Posterior vena cava (tissue), 2 donors: ENCODE measurements around the gene PARVB. TPM values are rescaled to one million over a fixed set of nuclear protein-coding genes. Genes with fewer than 3 reads are reported as not detected.

Experiments
- DNase-seq: peaks from one replicate; pipeline ENCODE4 v3.0.0-alpha.2; 2020; ENCODE audit warnings: low spot score
- intact Hi-C, 2 donors: fragments of 100-400 bp; cut with DNase I; formaldehyde crosslinking; loops; one replicate each; pipeline versions ENCODE4 v1.14.1 to v1.14.2; 2022 to 2023
- total RNA-seq, 2 donors: library from RNA; stranded (reverse); fragmentation: NEBNext Ultra II Directional; extraction: Animal tissue kit (Norgen Biotek cat#: 25700); gene quantifications; one replicate each; pipeline ENCODE4 v1.2.1, GENCODE V29; 2021
- donor health status: DM: yes; HTN: yes; CAD: no.
- donor health status: DM: yes; HTN: yes; CAD: no.

The PARVB gene
- total RNA-seq, 2 donors from 2014 or later = 49.6 to 51.1 TPM

DNA sequence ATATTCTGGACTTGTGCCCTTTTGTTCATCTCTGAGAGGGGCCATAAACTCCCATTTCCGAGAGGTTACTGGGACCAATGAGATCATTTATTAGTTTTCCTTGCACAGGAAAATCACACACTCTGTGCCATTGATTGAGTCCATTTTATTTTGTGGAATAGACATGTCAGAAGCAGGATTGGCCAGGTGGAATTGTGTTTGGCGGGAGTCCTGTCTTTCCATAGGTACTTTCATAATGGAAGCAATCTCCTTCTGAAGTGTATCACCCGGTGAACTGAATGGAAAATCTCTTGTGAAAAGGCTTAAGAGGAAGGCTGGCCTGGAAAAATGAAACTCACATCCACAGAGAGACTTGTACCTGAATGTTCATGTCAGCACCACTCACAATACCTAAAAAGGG is 93.6 kb downstream of the PARVB start:
- intact Hi-C loops = no loop called here
- DNase-seq = no peak

DNA sequence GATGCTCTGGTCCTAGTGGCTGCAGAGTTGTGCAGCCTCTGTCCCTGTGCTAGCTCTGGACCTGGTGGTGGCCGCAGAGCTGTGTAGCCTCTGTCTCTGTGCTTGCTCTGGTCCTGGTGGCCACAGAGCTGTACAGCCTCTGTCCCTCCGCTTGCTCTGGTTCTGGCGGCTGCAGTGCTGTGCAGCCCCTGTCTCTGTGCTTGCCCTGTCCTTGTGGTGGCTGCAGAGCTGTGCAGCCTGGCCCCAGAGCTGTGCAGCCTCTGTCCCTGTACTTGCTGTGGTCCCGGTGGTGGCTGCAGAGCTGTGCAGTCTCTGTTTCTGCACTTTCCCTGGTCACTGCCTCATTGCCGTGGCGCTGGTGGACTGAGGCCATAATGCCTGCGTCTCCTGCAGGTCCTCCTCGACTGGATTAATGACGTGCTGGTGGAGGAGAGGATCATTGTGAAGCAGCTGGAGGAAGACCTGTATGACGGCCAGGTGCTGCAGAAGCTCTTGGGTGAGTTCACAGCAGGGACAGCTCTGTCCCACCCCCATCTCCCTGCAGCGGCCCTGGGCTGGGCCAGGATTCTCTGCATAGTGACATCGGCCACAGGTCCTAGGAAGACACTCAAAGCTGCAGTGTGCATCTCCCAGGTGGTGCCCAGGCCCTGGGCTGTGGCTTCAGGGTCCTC is 94.7 kb downstream of the PARVB start:
- peak; percentile 66 for DNase-seq
- intact Hi-C loops = no loop called here

DNA sequence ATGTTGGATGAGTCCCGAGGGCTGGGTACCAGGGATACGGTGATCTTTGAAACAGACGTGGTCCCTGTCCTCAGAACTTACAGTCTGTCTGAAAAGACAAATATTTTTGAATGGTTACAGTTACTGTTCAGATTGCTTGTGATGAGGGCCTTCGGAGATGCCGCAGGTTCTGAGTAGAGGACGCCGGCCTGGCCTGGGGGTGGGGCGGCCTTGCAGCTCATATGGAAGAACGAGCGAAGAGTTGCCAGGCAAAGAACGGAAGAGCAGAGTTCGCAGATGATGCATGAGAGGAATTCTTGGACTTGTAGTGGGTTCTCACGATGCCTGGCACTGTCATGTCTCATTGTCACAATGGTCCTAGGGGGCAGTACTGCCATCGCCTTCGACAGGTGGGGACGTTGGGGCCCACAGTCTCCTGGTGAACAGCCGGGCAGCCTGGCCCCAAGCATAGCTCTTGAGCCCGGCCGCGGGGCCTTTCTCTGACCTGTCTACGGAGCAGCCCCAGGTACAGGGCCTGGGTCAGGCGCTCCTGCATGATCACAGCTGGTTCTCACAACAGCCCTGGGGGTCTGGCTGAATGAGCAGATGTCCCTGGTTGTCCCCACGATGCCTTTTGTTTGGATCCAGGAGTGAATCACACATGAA is 95.7 kb downstream of the PARVB start:
- DNase-seq = peak; percentile 65
- intact Hi-C loops = no loop called here

DNA sequence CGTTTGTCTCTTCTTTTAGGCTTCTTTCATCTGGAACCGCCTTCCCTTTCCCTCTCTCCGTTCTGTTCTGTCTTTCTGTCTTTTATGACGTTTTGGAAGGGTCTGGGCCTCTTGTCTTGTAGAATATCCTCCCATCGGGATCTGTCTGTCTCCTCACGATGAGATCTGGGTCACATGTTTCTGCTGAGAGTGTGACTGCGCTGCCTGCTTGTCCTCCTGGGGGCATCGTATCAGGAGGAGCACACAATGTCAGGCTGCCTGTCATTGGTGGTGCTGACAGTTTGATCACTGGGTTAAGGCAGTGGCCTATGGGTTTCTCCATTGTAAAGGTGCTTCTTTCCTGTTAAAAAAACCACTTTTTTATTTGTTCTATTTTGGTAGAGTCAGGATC is 96.2 kb downstream of the PARVB start:
- peak; percentile 29 for DNase-seq
- intact Hi-C loops = no loop called here

DNA sequence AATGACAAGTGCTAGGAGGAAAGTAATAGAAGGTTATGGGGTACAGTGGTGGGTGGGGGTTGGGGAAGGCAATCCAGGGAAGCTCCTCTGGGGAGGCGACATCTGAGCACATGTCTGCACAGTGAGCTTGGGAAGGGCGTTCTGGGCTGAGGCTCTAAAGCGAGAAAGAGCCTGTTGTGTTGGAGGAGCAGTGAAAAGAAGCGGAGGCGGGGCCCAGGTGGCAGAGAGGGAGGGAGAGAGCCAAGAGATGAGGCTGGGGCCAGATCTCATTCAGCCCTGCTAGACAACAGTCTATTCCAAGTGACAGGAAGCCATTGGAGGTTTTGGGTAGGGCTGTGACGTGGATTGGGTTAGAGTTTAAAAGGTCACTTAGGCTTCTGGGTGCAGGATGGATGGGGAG is 101.3 kb downstream of the PARVB start:
- intact Hi-C loops = no loop called here
- DNase-seq = peak; percentile 36

DNA sequence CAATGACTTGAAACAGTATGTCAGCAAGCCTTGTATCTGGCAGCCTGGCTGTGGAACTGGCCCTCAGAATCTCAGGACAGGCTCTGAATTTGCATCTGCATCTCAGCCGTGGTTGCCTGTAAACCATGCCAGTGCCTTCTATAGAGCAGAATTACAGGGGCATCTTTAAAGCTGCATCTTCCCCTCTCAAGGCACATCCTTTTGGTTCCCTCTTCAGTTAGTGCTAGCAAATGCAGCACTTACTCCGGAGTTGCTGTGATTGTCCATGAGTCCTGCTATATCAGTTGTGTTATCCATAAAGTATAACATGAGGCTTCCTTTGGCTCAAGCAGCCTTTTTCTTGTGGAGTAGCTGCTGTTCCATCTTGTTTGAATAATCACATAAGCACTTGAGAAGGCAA is 102.7 kb downstream of the PARVB start:
- intact Hi-C loops = no loop called here
- no peak for DNase-seq

DNA sequence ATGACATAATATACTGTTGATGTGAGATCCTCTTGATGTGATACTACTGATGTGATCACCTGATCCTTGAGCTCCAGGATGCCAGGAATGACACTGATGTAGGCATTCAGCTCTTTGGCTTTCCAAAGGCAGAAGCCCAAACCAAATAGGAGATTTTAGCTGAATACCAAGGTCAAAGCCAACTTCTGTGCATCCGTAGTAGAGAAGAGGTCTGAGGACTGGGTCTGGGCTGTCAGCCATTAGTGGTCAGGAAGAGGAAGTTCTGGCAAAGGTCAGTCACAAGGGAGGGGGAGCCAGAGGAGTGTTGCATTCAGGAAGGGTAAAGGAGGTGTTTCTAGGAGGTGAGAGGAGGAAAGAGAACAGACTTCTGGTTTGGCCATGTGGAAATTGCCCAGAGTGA is 103.3 kb downstream of the PARVB start:
- intact Hi-C loops = no loop called here
- DNase-seq = peak; percentile 59

DNA sequence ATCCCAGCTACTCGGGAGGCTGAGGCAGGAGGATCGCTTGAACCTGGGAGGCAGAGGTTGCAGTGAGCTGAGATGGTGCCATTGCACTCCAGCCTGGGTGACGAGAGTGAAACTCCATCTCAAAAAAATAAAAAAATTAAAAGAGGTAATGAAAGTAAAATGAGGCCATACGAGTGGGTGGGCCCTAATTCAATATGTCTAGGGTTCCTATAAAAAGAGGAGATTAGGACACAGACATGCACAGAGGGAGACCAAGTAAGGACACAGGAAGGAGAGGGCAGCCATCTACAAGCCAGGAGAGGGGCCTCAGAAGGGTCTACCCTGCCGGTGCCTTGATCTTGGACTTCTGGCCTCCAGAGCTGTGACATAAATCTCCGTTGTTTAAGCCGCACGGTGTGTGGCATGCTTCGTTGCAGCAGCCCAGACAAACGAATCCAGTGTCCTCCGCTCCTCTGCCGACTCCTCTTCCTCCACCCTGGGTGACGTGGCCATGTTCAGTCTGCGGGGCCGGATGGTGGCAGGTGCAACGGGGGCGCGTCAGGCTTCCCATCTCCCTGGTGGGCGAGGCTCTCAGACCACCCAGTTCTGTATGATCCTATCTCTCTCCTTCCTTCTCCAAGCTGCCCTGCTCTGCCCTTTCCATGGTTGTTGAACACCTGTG is 105.0 kb downstream of the PARVB start:
- peak; percentile 68 for DNase-seq

DNA sequence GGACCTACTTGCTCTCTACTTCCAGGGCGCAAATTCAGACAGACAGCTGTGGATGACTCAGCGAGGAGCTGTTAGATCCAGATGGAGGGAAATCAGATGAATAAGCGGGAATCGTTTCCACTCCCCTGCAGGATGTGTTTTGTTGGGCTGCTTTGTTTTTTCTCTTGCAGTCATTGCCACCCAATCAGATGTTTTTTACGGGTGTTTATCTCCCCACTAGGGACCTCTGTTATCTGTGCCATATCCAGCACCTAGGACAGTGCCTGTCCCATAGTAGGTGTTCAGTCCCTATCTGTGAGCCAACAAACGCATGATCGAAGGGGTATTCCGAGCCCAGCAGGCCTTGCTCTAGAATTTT is 105.5 kb downstream of the PARVB start:
- intact Hi-C loops = no loop called here
- DNase-seq = no peak

More for the DNA sequence above, 105.0 kb downstream of the PARVB start:
- intact Hi-C loops = no loop called here

DNA sequence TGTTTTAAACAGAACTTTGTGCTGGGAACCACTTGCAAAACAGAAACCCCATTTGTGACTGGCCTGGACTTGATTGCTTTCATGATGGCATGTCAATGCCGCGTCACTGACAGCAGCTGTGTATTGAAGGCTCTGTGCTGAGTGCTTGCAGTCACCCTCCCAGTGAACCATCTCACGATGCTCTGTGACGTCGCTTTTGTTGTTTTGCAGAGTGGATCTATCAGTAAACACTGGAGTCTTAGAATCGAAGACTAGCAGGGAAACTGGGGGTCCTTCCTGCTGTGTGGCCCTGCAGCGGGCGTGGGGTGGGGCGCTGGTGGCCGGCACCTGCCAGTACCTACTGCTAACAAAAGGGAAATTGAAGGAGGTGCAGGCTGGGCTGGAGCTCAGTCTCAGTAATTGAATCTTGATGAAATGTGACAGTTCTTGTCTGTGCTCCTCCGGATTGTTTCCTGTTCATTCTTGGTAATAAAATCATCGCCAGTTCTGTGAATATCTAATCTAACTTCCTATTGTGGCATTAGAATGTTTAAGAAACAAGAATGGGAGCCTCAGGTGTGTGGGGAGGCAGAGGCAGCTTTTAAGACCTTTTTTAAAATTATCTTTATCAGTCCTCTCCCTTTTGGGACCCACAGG is 106.1 kb downstream of the PARVB start:
- intact Hi-C loops = no loop called here
- DNase-seq = peak; percentile 28

DNA sequence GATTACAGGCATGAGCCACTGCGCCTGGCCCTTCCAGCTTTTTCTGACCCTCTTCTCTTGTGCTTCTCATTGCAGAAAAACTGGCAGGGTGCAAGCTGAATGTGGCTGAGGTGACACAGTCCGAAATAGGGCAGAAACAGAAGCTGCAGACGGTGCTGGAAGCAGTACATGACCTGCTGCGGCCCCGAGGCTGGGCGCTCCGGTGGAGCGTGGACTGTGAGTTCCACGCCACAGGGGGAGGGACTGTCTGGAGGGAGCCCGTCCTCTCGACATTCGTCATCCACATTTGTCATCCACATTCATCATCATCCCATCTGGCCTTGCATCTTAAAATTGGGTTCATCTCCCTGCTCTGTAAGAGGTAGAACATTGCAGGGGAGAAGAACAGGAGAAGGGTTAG is 107.3 kb downstream of the PARVB start:
- intact Hi-C loops = no loop called here
- DNase-seq = peak; percentile 56

DNA sequence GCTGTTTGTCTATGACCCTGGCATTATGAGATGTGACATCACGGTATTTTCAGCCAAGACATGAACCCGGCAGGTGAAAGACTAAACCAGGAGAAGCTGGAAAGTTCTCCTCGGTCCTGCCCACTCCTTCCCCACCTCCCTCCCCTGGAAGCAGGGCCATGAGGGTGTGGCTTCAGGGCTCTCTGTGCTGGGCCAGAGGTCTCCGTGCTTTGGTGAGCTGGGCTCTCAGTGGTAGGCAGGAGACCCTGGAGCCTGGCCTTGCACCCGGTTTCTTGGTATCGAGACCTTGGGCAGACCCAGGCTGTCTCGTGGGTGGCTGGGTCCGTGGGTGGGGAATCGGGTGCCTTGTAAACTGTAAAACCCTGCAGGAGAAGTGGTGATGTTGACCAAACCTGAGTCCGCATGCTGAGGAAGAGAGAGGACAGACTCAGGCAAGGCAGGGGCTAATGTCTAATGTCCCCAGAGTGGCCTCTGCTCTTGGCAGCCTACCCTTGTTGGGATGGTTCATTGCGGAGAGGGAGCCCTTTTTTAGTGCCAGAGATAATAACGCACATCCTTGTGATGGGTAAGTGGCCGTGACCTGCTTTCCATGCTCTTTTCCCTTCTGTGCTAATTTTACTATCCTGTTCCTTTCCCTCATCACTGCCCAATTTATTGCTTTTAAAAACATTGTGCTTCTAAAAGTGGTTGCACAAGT is 108.0 kb downstream of the PARVB start:
- intact Hi-C loops = no loop called here
- DNase-seq = peak; percentile 49

DNA sequence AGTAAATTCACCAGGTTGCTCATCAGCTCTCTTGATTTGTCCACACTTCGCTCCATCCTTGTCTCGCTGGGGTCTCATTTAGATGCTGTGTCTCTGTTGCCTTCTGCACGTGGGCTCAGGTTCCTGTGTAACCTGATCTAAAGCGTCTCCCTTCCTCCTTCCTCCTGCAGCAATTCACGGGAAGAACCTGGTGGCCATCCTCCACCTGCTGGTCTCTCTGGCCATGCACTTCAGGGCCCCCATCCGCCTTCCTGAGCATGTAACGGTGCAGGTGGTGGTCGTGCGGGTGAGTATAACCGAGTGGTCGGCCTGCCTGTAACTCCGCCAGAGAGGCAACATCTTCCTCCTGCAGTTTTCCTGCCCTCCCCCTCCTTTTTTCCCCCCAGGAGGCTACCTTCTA is 108.6 kb downstream of the PARVB start:
- intact Hi-C loops = no loop called here
- peak; percentile 63 for DNase-seq

DNA sequence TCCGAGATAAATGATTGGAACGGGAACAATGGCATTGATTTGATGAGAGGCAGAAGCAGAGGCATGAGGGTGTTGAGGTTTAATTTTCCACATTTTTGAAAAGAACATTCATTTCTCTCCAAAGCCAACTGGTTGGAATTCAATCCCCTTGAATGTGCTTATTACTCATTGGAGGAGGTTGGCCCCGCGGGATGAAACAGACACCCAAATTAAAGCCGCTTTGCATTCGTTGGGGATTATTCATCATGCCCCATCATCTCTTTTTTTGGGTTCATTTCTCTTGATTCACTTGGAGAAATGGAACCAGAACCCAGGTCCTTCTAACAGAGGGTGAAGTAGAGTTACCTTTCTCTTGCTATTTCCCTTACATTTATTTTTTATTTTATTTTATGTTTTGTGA is 109.1 kb downstream of the PARVB start:
- DNase-seq = peak; percentile 30
- intact Hi-C loops = no loop called here

DNA sequence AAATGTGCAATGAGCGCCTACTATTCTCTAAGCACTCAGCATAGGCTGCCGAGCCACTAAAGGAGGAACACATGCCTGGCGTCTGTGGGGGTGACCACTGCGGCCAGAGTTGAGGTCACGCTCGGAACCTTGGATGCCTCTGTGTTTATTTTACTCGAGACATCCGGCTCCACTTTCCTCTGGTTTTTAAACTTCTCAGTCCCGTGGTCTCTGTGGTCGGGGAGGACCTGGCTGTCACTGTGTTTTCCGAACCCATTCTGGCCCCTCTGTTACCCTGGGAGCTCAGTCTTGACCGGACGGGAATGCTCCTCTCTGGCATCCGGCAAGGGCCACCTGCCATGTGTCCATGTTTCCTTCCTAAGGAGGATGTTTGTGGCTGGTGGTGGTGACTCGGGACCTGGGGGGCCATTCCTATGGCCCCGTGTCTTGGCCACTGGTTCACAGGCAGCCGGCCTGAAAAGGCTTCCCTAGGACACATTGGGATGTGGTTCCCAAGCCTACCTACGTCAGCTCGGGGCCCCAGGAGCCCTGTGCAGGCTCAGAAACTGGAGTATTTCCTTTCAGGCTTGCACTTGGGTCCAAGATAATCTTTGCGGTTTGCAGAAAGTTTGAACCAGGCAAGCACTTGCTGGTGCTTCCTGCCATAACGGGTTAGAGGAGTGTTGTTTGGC is 109.9 kb downstream of the PARVB start:
- intact Hi-C loops = no loop called here
- DNase-seq = peak; percentile 88

DNA sequence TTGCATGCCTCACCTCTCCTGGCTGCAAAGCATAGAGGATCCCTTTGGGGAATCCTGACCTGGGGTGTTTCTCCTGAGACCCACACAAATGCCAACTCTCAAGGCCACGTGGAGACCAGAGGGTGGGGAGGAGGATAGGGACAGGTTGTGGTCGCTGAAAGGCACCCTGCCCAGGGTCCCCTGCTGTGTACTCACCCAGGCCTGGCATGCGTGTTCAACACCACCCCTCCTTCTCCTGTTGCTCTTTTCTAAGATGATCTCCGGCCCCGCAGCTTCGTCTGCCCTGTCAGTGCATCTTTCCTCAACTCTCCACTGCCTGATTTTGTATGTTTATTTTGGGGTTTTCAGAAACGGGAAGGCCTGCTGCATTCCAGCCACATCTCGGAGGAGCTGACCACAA is 112.0 kb downstream of the PARVB start:
- intact Hi-C loops = loop anchor here in 1 of 2 donors (5.0 kb wide), 1 partner anchor 231 kb away; no protein-coding TSS in a partner anchor
- peak; percentile 75 for DNase-seq

DNA sequence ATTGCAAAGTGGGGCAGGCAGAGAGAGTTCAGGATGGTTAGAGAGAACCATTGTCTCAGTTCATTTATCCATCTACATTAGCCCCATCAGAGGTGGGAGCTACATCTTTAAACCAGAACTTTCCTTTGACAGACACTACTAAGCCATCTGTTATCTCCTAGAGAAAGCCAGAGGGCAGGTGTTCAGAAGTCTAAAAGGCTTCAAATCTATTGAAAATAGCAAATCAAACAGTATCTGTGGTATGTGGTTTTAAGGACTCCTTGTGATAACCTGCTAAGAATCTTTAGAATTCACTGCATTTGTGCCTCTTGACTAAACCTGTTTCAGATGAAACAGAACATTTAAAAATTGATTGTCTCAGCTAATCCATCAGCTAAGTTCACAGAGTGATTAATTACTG is 112.7 kb downstream of the PARVB start:
- intact Hi-C loops = loop anchor here in 1 of 2 donors (5.0 kb wide), 1 partner anchor 231 kb away; no protein-coding TSS in a partner anchor

DNA sequence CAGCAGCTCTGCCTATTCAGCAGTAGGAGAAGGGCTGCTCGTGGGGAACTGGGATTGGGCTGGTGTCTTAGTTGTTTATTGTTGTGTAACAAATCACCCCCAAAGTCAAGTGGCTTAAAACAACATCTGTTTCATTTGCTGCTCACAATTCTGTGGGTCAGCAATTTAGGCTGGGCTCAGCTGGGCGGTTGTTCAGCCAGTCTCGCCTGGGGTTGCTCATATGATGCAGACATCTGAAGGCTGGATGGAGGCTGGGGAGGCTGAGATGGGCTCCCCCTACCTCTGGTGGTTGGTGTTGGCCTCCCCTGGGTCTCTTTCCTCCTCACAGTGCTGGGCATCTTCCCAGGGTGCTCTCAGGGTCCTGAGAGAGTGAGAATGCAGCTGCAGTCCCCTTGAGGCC is 113.3 kb downstream of the PARVB start:
- intact Hi-C loops = loop anchor here in 1 of 2 donors (5.0 kb wide), 1 partner anchor 230 kb away; no protein-coding TSS in a partner anchor

More for the DNA sequence above, 112.7 kb downstream of the PARVB start:
- DNase-seq = no peak

DNA sequence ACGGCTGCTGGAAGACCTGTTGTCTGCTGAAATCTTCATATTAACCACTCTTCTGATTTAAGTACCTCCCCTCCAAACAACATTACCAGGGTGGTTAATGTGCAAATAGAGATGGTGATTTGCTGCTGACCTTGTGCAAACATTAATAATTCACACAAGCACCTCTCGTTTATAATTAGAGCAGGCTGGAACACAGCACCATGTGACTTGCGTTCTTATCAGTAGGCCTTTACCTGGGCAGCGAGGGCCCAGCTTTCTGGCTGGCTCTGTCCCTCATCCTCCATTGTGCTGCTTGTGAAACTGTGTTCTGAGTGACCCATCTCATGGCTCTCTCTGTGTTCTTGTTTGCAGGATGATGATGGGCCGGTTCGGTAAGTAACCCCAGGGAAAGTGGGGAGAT is 115.7 kb downstream of the PARVB start:
- intact Hi-C loops = loop anchor here in 1 of 2 donors (5.0 kb wide), 1 partner anchor 228 kb away; no protein-coding TSS in a partner anchor
- DNase-seq = no peak

More for the DNA sequence above, 113.3 kb downstream of the PARVB start:
- DNase-seq = peak; percentile 22
